HepG2 (cell line): Measurements from ENCODE around the gene PGS1.

Experiments
- JUNB ChIP-seq: sonication (generic); formaldehyde crosslinking; IDR thresholded peaks from 2 replicates; pipeline ENCODE4 v1.8.0; 2022; ENCODE audit warnings: missing genetic modification reagents, mild to moderate bottlenecking, borderline replicate concordance
- NFE2L1 ChIP-seq: sonication (generic); formaldehyde crosslinking; IDR thresholded peaks from 2 replicates; pipeline ENCODE4 v1.4.0; 2020; ENCODE audit warnings: missing genetic modification reagents, mild to moderate bottlenecking, borderline replicate concordance
- POLR2AphosphoS5 ChIP-seq: IDR thresholded peaks from 2 replicates; pipeline ENCODE4 v1.6.1; 2012; ENCODE audit warnings: low read depth, low read length
- SNAPC5 ChIP-seq: sonication (generic); formaldehyde crosslinking; IDR thresholded peaks from 2 replicates; pipeline ENCODE4 v1.8.1; 2023; ENCODE audit warnings: mild to moderate bottlenecking, missing genetic modification reagents, borderline replicate concordance
- ZNF558 ChIP-seq: sonication (generic); formaldehyde crosslinking; IDR thresholded peaks from 2 replicates; pipeline ENCODE4 v1.9.0; 2022; ENCODE audit warnings: mild to moderate bottlenecking, missing genetic modification reagents, borderline replicate concordance
- TF ChIP-seq, protein P1 (sequence below): sonication (generic); formaldehyde crosslinking; IDR thresholded peaks from 2 replicates; pipeline ENCODE4 v1.5.1; 2020; ENCODE audit warnings: mild to moderate bottlenecking, missing genetic modification reagents, moderate library complexity

DNA sequence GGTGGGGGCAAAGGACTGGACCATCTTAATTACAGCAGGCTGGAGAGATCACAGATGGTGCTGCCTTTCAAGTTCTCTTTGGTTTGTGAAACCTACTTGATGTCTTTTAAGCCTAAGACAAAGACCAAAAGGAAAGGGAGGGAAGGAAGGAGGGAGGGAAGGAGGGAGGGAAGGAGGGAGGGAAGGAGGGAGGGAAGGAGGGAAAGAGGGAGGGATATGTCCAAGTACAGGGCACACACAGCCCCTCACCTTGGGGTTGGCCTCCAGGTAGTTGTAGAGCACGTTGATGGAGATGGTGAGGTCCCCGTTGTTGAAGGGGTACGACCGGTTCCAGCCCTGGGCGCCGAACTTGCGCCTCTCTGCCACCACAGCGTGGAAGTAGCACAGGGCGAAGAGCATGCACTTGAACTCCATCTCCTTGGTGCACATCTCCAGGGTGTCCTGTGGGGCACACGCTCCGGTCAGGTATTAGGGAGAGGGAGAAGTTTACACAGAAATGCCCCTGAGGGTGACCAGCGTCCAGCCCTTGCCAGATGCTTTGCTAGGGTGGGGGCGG is 55.4 kb downstream of the PGS1 start:
- TF ChIP-seq POLR2AphosphoS5 (no peak), ZNF558 (no peak), NFE2L1 (CRISPR knock-in tag) (no peak), SNAPC5 (CRISPR knock-in tag) (no peak), JUNB (CRISPR knock-in tag) (no peak)
- TF ChIP-seq, protein P1, sequence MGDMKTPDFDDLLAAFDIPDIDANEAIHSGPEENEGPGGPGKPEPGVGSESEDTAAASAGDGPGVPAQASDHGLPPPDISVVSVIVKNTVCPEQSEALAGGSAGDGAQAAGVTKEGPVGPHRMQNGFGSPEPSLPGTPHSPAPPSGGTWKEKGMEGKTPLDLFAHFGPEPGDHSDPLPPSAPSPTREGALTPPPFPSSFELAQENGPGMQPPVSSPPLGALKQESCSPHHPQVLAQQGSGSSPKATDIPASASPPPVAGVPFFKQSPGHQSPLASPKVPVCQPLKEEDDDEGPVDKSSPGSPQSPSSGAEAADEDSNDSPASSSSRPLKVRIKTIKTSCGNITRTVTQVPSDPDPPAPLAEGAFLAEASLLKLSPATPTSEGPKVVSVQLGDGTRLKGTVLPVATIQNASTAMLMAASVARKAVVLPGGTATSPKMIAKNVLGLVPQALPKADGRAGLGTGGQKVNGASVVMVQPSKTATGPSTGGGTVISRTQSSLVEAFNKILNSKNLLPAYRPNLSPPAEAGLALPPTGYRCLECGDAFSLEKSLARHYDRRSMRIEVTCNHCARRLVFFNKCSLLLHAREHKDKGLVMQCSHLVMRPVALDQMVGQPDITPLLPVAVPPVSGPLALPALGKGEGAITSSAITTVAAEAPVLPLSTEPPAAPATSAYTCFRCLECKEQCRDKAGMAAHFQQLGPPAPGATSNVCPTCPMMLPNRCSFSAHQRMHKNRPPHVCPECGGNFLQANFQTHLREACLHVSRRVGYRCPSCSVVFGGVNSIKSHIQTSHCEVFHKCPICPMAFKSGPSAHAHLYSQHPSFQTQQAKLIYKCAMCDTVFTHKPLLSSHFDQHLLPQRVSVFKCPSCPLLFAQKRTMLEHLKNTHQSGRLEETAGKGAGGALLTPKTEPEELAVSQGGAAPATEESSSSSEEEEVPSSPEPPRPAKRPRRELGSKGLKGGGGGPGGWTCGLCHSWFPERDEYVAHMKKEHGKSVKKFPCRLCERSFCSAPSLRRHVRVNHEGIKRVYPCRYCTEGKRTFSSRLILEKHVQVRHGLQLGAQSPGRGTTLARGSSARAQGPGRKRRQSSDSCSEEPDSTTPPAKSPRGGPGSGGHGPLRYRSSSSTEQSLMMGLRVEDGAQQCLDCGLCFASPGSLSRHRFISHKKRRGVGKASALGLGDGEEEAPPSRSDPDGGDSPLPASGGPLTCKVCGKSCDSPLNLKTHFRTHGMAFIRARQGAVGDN: no peak
